Activated CD4-positive, CD25-positive, alpha-beta regulatory T cell treated with anti-CD3 and anti-CD28 coated beads, Interleukin-2, amount 50 U/mL, for 16 hours (primary cell): ENCODE measurements around the gene NDUFS6.
"Not testable (repeated sequence)": the region's sequence is repeated elsewhere in the genome, so short reads cannot be mapped to it uniquely, and the experiment has no call there.

Experiments
- DNase-seq: peaks from one replicate; pipeline ENCODE4 v3.0.0-alpha.2; 2020; ENCODE audit warnings: low read depth, low spot score

Gene NDUFS6

DNA sequence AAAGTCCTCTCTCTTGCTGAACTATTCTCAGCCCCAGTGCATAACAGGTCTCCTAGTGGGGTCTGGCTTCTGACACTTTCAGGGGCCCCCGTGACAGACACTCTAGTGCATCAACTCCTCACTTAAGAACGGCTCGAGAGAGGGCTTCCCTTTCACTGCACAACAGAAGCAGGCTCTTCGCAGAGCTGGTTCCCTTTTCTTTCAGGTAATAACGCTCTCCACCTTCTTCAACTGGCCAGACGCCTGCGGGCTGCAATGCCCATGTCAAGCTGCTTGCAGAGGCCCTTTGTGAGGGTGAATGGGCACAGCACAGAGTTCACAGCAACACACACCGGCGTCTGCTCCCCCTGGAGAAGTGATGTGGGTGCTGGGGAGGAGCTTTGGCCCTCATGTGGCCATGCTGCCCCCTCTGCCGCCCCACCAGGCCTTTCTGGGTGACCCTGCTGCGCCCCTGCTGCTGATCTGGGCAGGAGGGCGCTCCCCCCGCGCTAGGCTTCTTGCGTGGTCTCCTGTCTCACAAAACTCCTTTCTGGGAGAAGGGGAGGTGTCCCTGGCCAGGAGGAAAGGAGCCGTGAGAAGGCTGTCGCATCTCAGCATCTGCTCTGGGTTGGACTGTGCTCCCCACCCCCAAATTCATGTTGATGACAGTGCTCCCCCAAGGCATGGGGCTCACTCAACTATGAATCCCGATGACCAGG is 4.0 kb upstream of the NDUFS6 start:
- DNase-seq = no peak

DNA sequence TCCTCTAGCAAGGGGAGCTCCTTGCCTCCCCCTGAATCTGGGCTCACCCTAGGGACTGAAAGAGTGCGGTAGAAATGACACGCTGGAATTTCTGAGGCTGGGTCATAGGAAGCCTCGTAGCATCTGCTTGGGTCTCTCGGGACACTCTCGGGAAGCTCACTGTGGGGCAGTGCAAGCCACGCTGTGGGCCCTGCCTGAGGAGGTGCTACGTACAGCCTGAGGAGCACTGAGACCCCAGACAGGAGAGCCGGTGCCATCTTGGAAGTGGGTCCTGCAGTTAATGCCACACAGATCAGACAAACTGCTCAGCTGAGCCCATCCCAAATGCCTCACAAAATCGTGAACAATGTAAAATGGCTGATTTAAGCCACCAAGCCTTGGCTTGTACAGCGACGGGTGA is 3.4 kb upstream of the NDUFS6 start:
- no peak for DNase-seq

DNA sequence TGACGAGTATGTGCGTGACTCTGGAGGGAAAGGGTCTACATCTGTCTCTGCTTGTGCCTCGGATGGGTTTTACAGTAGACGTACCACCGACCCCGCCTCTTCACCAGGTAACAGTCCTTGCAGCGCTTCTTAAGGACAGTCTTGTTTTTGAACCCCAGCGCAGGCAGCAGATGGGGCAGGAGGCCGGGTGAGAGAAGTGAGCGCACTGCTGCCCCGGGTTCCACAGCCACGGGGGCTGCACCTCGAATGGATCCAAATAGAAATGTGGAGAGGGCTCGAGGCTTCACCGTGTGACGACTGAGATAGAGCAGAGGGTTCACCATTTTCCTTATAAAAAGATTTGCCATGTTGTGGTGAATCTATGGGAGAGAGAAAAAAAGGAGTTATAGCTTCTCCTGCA is 2.6 kb upstream of the NDUFS6 start:
- not testable (repeated sequence) for DNase-seq

DNA sequence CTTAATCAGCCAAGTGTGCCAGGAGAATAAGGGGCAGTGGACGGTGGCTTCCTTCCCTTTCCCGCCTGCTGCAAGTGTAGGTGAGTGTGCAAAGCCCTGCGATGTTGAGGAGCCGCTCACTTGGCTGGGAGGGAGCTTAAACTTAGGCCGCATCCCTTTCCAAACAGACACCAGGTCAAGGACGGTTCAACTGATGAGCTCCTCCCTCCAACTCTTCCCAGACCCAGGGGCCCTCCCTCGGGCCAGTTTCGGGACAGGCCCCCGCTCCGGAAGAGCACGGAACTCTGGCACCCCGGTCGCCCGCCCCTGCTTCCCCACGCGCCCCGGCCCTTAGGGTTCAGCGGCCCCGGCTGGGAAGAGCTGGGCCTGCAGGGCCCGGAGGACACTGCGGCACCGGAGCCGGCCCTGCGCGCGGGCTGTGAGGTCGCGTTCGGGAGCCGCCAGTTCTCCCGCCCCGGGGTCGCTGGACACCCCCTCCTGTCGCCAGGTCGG is 2.1 kb upstream of the NDUFS6 start:
- no peak for DNase-seq

GRCh38 chr5:1799602-1800471 is 1.4 kb upstream of the NDUFS6 start, which contains the start of gene MRPL36:
Gene MRPL36 (minus strand): TSS chr5:1799837. CDS start chr5:1798935, 902 bp downstream.
- DNase-seq = peak; percentile 85

DNA sequence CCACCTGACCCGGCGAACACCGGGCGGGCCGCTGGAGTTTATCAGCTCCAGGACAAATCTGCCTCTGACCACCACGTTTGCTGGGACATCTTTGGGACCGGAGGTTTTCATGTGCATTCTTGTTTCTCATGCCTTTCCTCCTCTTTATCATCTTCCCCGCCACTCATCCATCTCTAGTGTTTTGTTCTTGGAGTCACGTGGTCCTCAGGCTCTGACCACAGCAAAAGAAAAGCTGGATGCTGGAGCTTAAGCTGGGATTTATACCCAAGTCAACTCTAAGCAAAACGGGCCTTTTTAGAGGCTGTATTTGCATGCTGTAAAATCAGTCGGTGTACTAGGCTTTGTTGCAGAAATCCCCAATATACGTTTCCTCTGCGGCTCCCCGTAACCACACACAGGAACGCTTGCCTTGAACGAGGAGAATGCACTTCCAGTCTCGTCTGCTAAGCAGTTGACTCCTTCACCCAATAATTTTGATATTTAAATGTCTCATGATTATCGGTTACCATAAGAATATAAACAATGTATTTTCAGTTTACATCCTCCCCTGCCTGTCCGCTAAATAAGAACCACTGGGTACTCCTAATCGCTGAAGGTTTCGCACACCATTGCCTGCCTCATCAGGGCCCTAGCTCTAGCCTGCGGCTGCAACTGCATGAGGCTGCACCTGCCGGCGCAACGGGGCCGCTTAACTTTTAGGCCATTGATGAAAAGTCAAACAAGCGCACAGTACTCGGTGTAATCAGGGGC is 560 bp upstream of the NDUFS6 start:
- DNase-seq = no peak

DNA sequence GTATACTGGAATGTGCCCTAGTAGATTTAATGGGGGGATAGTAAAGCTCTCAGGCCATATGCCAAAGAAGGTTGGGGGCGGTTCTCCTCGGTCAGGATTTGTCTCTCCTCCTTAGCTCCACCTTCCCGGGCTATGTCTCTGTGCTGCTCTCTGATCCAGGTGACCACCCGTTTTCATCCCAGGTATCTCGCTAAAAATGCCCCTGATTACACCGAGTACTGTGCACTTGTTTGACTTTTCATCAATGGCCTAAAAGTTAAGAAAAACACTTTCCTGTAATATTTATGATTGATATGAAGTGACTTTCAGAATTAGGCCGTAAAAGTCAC is 724 bp downstream of the NDUFS6 start:
- DNase-seq = no peak

DNA sequence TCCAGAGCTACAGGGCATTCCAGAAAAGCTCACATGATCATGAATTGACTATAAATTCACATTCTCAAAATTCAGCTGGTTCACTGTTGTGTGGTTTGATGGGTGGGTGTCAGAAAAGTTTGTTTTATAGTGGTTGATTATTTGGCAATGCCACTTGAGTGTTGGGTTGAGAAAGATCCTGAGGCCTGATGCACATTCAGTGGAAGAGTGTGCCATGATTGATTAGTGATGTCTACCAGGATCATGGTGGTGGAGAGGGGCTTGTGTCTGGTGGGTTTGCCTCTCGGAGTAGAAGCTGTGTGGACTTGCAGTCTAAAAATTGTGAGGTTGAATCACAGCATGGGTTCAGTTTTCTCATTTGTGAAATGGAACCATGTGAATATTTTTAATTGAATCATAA is 2.0 kb downstream of the NDUFS6 start:
- no peak for DNase-seq

- no peak for DNase-seq
Observed at GRCh38 chr5:1804001-1804690, 2.9 kb downstream of the NDUFS6 start.

GRCh38 chr5:1805326-1805725 is 4.1 kb downstream of the NDUFS6 start:
- DNase-seq = no peak

- DNase-seq = no peak
Observed at GRCh38 chr5:1805736-1806135, 4.5 kb downstream of the NDUFS6 start.

DNA sequence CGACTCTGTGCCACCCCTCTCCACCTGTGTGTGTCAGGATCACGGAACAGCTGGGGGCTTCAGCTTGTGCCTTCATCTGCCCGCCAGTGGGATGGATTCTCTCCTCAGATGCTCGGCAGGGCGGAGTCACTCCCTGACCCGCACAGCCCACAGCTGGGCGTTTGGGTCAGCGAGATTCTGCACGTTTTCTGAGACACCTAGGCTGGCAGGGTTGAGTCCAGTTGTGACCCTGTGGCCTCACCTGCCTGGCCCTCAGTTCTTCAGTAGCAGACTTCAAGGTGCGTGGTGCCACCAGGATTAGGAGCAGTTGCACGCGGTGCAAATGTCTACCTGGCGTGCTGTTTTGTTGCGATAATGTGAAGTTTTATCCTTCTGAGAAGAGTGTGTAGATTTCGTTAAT is 5.0 kb downstream of the NDUFS6 start:
- no peak for DNase-seq

DNA sequence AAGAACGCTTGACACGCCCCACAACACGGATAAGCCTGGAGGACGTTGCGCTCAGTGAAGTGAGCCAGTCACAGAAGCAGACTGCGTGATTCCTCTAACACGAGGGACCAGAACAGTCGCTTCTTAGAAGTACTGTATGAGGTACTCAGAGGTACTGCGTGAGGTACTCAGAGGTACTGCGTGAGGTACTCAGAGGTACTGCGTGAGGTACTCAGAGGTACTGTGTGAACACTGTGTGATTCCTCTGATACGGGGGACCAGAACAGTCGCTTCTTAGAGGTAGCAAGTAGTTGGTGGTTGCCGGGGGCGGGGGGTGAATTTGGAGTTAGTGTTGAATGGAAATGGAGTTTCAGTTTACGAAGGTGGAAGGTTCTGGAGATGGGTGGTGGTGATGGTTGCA is 5.8 kb downstream of the NDUFS6 start:
- no peak for DNase-seq

GRCh38 chr5:1807451-1808185 is 6.4 kb downstream of the NDUFS6 start:
- no peak for DNase-seq

- DNase-seq = no peak
Observed at GRCh38 chr5:1808439-1808838, 7.2 kb downstream of the NDUFS6 start.

GRCh38 chr5:1809416-1810035 is 8.3 kb downstream of the NDUFS6 start:
- no peak for DNase-seq

DNA sequence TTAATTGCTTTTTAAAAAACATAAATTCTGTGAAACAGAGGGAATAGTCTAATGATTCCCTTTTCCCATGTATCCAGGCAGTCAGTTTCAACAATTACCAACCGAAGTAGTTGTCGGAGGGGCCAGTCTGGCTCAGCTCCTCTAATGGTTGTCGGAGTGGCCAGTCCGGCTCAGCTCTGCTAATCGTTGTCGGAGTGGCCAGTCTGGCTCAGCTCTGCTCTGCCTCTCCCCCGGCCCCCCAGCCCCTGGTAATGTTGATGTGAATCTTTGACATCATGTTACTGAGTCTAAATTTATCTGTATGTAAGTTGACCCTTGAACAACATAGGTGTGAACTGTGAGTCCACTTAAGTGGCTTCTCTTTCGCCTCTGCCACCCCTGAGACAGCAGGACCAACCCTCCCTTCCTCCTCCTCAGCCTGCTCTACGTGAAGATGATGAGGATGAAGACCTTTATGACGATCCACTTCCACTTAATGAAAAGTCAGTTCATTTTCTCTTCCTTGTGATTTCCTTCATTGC is 9.4 kb downstream of the NDUFS6 start:
- no peak for DNase-seq

DNA sequence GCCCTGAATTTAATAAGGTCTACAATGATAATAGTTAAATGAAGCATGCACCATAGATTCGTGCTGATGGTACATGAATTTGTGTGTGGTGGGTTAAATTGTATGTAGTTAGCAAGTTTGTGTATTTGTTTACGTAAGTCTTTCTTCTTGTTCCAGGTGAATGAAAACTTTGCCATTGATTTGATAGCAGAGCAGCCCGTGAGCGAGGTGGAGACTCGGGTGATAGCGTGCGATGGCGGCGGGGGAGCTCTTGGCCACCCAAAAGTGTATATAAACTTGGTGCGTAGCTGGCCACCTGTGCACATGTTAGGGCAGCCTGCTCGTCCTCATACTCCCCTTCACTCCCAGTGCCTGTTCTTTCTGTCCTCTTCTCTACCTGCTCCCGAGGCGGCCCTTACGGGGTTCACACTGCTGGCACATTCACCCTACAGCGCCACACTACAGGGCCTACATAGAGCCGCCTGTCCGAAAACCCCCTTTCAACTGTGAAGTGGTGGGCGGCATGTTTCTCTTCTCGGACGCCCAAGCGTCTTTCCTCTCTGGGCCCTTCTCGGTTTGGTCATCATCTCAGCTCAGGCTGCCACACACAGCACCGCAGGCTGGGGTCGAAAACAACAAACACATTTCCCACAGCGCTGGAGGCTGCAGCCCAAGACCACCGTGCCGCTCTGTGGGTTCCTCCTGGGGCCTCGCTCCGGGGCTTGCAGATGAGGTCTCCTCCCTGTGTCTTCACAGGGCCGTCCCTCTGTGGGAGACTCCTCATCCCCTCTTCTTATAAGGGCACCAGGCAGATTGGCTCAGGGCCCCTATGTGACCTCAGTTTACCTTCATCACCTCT is 13.2 kb downstream of the NDUFS6 start:
- no peak for DNase-seq

DNA sequence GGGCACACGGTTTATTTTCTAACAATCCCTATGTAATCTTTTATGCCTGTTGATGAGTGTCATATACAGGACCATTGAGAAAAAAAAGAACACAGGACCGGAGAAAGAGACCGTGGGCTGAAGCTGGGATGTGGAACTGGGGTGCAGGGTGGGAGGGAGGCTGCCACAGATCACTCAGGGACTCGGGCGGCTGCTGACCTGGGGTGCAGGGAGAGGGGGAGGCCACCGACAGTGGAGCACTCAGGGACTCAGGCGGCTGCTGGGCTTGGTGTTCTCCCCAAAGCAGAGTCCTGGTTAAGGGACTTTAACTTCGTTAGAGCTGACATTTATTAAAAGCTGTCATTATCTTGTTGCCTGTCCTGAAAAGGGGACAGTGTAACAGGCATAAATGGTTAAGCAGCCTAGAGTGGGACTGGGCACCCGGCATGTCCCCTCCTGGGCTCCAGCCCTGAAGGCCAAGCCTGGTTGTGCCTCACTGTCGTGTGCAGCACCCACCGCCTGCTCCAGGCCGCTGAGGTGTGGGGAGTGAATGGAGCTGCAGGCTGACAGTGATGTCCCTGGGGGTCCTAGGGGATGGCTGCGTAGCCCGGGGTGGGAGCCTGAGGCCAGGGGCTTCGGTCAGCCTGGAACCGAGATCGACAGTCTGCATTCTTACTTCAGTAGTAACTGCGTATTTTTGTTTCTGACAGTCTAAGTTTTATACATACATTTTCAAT is 14.0 kb downstream of the NDUFS6 start:
- no peak for DNase-seq
